ENCODE data around the gene PDCD1.

Gene PDCD1

DNA sequence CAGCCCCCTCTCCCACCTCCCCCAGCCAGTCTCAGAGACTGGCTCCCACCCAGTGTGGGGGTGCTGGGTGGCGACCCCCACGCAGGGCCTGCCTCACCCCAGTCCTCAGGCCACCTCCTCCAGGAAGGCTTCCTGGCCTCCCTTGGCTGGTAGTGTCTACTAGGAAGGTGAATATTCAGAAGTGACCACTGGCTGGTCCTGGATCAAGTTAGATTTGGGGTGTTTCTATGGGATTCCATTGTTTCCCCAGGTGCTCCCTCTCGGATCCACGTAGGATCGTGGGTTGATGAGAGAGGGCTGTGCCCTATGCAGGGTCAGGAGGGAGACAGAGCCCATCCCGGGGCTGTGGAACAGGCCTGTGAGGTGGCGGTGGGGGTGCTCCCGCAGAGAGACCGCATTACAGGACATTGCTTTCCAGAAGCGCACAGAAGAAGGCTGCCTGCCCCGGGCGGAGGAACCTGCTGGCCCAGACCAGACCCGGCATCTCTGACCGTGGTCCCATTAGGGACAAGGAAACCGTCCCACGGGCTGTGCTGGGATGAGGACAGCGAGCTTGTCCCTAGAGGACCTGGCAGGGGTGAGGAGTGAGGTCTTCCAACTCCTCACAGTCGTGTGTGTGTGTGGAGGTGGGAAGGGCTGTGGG is 3.3 kb downstream of the PDCD1 start:
- DNase-seq (ENCODE audit: low read depth, low spot score) = no peak
- no peak overlapping the region for H3K27ac ChIP-seq

DNA sequence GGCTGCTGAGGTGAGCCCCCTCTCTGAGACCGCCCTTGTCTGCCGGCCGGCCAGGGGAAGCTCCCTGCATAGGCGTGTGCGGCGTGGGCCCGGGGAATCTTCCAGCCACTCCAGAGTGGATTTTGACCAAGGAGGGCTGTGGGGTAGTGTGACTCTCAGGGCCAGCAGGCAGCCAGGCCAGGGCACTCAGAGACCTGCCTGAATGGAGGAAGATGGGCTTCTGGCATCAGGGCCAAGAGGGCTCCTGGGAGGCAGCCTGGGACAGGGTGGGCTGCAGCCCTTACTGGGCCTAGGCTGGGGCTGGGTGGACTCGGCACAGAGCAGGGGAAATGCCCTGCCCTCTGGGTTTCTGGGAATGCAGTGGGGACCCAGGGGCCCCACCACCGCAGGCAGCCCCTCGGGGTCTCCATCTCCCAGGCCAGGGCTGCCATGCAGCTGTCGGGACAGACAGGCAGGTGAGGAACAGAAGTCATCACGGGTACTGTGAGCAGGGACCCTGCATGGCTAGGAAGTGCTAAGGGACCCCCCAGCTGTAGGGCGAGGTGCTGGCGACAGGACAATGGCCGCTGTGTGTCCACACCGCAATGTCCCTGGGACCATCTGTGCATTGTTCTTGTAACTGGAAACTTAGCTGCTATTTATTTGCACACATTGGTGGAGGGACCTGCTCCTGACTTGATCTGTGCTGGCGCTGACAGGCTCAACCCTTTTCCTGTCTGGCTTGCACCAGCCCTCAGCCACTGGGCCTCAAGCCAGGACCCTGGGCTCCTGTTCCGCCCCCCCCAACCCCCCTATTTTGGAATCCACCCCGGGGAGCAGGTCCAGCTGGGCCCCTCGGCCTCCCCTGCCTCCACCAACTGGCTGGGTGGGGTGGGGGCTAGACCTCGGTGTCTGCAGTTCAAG is 4.1 kb downstream of the PDCD1 start:
- no peak for DNase-seq (ENCODE audit: low read depth, low spot score)
- H3K27ac ChIP-seq = no peak overlapping the region

DNA sequence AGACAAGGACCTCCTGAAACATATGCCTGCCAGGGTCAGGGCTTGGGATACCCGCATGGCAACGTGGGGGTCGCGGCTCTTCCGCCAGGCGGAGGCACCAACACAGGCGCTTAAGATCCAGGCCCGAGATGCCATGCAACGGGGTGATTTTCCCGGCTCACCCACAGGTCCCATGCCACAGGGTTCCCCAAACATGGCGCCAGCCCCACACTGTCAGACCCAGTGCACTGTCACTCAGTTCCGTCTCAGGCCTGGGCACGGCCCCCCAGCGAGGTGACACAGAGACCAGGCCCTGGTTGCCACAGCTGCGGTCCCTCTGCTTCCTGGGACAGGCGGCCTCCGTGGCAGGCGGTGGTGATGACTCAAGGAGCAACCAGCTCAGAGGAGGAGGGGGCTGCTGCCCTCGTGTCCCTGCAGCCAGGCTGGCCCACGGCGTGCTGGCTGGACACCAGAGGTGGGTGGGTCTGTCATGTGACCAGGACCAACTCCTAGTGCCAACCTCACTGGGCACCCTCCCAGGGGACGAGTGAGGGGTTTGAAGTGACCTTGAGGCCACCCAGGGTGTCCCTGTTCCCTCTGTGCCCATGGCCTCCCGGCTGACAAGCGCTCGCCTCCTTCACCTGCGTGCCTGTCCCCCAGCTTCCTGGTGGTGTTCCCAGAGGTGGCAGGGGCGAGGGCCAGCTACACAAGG is 4.9 kb downstream of the PDCD1 start:
- no peak for DNase-seq (ENCODE audit: low read depth, low spot score)
- H3K27ac ChIP-seq = no peak overlapping the region

DNA sequence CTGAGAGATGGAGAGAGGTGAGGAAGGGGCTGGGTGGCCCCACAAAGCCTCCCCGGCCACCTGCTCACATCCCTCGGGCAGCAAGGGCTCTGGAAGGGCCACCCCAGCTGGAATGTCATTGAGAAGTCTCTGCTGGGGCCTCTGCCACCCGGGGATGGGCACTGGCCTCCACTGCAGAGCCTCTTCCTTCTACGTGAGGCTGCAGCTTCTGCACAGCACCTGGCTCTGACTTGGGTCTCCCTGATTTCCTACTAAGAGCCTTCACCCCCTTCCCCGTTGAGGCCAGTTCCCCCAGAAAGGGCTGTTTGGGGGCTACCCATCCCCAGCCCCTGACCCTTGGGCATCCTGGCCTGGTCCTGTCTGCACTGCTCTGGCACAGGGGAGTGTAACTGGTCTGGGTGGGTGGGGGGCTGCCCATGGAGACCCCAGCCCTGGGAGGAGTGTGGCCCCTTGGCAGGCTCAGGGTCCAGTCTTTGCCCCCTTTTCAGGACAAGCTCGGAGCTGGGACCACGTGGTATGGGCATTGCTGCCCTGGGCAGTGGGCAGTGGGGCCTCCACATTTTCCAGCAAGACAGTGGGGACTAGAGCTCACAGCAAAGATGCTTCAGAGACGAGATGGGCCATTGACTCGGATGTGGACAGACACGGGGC is 5.6 kb downstream of the PDCD1 start:
- H3K27ac ChIP-seq = no peak overlapping the region
- no peak for DNase-seq (ENCODE audit: low read depth, low spot score)

DNA sequence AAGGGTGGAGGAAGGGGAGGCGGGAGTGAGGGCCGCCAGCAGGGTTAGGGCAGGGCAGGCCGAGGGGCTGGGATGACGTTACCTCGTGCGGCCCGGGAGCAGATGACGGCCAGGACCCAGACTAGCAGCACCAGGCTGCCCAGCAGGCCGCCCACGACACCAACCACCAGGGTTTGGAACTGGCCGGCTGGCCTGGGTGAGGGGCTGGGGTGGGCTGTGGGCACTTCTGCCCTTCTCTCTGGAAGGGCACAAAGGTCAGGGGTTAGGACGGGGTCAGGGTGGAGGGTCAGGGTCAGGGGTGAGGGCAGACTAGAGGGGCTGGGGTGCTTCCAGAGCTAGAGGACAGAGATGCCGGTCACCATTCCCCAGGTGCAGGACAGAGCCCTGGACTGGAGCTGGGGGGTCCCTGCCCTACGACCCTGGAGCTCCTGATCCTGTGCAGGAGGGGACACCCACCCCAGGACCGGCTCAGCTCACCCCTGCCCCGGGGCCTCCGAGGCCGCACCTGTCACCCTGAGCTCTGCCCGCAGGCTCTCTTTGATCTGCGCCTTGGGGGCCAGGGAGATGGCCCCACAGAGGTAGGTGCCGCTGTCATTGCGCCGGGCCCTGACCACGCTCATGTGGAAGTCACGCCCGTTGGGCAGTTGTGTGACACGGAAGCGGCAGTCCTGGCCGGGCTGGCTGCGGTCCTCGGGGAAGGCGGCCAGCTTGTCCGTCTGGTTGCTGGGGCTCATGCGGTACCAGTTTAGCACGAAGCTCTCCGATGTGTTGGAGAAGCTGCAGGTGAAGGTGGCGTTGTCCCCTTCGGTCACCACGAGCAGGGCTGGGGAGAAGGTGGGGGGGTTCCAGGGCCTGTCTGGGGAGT is 6.3 kb downstream of the PDCD1 start:
- DNase-seq (ENCODE audit: low read depth, low spot score) = no peak
- H3K27ac ChIP-seq = no peak overlapping the region

DNA sequence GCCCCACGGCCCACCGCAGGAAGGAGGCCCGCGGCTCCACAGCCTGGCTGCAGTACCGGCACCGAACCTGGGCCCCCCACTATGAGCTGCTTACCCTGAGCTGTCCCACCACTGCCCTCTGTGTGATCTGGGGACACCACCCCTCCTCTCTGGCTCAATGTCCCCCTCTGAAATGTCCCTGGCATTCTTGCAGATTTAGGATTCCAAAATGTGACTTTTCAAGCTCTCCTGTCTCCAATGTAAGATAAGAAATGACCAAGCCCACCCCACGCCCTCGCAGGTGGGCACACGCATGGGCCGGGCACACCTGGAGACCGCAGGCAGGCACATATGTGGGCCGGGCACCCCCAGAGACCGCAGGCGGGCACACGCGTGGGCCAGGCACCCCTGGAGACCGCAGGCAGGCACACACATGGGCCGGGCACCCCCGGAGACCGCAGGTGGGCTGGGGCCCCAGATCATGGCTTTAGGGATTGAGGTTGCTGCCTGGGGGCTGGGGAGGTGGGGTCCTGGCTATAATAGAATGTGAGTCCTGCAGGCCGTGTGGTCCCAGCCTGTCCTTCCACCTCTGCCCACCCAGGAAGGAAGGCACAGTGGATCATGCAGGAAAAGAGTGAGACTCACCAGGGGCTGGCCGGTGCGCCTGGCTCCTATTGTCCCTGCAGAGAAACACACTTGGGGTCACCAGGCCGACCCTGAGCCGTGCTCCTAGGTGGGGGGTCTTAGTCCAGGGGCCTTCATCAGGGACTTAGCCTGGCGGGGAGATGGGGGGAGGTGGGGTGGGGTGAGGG is 7.2 kb downstream of the PDCD1 start:
- no peak overlapping the region for H3K27ac ChIP-seq
- DNase-seq (ENCODE audit: low read depth, low spot score) = no peak

DNA sequence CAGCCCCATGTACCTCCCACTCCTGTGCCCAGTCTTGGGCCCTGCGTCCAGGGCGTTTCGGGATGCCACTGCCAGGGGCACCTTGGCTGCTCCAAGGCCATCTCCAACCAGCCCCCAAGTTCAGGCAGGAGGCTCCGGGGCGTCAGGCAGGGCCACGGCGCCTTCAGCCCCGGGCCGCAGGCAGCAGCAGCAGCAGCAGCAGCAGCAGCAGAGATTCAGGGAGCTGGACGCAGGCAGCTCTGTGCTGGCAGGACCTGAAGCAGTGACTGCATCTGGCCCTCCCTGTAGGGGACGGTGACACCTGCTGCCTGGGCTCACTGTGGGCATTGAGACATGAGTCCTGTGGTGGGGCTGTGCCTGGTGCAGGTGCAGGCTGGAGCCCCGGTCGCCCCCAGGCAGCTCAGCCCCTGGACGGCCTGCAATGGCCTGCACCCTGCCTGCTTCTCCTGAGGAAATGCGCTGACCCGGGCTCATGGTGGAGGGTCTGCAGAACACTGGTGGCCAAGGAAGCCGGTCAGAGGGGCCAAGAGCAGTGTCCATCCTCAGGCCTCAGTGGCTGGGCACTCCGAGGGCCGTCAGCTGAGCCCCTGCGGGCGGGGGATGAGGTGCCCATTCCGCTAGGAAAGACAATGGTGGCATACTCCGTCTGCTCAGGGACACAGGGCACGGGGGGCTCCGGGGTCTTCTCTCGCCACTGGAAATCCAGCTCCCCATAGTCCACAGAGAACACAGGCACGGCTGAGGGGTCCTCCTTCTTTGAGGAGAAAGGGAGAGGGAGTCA is 8.0 kb downstream of the PDCD1 start:
- DNase-seq (ENCODE audit: low read depth, low spot score) = no peak
- no peak overlapping the region for H3K27ac ChIP-seq

DNA sequence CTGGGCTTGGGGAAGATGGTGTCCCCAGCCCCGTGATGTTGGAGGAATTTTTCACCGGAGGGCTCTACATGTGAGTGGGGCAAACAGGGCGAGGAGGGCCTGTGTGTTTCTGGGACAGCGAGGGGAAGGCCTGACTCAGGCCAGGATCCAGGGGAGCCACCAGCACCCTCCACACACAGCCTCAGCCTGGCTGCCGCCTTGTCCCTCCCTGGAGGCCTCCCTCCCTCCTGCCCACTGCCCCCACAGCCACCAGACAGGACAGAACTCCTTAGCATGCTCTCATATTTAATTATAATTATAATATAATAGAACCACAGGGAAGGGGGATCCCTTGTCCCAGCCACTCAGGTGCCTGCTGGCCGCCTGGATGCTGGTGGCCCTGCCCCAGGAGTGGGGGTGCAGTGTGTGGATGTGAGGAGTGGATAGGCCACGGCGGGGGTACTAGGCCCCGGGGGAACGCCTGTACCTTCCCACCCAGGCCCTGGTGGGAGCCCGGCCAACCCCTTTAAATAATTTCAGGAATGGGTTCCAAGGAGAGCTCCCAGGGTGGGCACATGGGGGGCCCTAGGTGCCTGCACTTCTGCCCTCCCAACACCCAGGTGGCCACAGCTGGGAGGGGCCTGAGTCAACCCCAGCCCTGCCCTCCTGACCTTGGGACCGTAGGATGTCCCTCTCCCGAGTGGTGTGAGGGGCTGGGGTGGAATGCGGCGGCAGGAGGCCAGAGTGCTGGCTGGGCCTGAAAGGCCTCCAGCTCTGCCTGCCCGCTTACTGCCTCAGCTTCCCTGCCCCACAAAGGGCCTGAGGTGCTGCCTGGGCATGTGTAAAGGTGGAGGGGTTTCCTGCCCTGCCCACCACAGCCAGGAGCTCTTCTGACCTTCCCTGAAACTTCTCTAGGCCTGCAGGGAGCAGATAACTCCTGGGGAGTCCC is 8.8 kb downstream of the PDCD1 start:
- DNase-seq (ENCODE audit: low read depth, low spot score) = no peak
- no peak overlapping the region for H3K27ac ChIP-seq

DNA sequence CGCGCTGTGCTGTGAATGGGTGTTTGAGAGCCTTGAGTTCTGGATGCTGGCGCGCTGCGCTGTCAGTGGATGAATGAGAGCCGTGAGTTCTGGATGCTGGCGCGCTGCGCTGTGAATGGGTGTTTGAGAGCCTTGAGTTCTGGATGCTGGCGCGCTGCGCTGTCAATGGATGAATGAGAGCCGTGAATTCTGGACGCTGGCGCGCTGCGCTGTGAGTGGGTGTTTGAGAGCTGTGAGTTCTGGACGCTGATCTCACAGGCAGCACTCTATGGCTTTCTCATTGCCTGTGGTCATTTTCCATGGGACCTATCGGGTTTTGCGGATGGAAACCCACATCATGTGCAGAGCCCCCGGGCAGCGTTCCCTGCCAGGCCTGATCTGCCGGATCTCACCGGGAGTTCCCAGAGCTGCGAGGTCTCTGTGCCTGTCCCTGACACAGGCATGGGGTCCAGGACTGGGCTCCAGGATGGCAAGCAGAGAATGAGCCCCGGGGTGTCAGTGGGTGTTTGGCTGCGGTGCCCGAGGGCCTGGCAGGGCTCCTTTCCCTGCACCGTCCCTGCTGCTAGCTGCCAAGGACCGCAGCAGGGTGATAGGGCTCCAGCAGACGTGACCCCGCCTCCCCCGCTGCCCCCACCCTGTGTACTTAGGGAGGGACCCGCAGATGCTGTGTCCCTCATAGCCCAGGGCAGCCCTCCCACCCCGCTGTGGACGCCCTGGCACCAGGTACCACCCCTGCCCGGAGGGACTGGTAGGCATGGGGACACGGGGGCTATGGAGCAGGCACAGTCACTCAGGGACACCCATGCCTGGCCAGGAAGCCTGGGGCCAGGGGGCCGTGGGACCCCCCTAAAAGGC is 9.7 kb downstream of the PDCD1 start:
- DNase-seq (ENCODE audit: low read depth, low spot score) = no peak
- no peak overlapping the region for H3K27ac ChIP-seq

DNA sequence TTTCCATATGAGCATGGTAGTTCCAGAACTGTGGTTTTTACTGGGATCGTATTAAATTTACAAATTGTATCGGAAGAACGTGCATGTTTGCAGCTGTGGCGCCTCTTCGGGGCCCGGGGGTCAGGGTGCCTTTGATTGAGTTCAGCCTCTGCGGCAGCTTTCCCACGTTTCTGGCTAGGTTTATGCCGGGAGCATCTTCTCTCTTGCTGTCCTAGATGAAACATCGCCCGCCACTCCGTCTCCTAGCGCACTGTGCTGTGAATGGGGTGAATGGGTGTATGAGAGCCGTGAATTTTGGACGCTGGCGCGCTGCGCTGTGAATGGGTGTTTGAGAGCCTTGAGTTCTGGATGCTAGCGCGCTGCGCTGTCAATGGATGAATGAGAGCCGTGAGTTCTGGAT is 12.3 kb downstream of the PDCD1 start:
- DNase-seq (ENCODE audit: low read depth, low spot score) = no peak

DNA sequence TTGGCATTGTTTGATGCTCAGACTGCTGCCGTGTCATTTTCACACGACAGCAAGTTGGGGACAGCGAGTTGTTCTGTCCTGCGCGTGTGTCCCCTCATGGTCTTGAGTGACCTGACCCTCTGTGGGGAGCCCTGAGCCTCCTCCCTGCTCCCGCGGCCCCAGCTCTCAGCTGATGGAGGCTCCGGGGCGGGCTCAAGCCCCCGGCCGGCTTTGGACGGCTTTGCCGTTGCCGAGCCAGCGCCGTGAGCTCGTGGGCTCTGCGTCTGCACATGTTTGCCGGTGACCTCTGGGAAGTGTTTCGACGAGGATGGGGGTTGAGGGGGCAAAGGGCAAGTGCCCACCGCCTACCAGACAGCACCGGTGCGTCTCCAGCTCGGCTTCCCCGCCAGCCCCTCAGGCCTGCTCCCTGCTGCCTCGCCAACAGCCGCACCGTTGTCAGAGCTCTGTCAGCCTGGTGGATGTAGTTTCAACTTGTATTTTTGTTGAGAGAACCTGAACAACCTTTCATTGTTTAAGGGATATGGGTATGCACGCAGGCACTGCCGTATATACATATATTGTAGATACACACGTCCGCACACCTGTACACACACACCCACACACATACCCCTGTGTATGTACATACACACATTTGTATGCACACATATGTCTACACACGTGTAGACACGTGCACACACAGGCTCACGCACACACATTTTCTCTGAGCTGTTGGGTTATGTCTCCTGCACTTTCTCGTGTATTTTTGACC is 13.7 kb downstream of the PDCD1 start:
- H3K27ac ChIP-seq = no peak overlapping the region
- no peak for DNase-seq (ENCODE audit: low read depth, low spot score)

More for the DNA sequence above, 12.3 kb downstream of the PDCD1 start:
- no peak overlapping the region for H3K27ac ChIP-seq

DNA sequence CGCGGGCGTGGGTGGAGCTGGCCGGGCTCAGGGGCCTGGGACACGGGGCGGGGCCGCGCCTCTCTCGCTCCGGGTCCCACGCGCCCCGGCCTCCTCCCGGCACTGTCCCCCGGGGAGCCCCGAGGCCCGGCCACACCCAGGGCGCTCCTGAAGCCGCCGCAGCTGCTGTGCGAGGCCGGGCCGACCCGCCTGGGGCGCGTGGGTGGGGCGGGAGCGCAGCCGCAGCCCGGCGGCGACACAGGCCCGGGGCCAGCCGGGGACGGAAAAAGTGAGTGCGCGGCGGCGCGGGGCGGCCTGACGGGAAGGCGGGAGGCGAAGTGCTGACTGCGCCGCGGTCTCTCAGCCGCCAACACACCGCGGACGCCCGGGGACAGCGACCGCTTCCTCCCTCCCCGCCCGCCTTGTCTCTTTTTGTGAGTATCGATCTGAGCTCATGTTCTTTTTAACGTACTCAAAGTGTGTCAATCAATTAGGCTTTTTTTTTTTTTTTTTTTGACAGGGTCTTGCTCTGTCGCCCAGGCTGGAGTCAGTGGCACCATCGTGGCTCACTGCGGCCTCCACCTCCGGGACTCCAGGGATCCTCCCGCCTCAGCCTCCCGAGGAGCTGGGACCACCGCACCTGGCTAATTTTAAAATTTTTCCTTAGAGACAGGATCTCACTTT is 14.5 kb downstream of the PDCD1 start:
- no peak overlapping the region for H3K27ac ChIP-seq
- no peak for DNase-seq (ENCODE audit: low read depth, low spot score)

DNA sequence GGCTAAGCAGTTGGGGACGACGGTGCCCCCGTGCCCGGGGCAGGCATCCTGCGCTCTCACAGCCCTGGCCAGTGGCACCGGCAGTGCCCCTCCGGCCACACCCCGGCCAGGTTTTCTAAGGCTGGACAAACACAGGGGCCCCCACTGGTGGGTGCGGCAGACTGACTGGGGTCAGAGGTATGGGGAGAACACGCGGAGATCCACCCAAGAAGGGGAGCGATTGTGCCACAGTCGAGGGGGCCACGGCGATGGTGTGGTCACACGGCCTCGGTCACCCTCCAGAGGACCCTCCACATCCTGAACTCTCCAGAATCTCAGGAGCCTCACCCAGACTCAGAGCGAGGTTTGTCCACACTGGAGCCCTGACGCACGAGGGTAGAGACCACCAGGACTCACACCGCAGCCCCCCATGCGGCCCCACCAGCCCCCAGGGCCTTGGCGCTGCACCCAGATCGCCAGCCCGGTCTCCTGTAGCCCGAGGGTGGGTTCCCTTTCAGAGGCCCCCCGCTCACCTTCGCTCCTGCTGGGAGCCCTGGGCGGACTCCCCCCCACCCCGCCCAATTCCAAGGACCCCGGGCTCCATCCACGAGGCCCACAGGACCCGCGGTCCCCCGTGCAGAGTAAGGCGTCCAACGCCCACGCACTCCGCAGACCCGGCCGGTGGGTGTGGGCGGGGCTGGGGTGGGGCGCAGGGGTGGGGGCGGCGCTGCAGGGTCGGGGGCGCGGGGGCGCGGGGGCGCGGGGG is 15.2 kb downstream of the PDCD1 start:
- no peak overlapping the region for H3K27ac ChIP-seq
- DNase-seq (ENCODE audit: low read depth, low spot score) = no peak

DNA sequence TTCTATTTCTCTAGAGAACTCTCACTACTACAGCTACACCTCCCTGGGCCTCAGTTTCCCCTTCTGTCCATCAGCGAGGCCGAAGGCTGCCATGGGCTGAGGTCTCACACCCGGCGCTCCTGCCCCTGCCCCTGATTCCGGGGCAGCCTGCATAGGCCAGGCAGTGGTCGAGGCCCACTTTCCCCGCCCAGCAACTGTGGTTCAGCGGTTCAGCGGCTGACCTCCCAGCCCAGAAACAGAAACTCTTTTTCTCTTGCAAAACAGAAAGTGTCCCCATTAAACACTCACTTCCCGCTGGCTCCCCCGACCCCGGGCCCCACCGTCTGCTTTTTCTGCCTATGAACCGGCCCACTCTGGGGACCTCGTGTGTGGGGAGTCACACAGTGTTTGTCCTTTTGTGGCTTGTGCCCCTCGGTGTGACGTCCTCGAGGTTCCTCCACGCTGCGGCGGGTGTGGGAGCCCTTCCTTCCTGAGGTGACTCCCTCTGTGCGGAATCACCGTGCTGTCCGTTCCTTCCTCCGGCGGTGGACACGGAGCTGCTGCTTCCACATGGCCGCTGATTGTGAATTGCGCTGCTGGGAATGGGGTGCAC is 16.0 kb downstream of the PDCD1 start:
- H3K27ac ChIP-seq = no peak overlapping the region
- DNase-seq (ENCODE audit: low read depth, low spot score) = no peak

Data from epithelial cell of prostate (primary cell).